ENCODE results near the gene RAD51. TPM values are rescaled to one million over a fixed set of nuclear protein-coding genes. Genes with fewer than 3 reads are reported as not detected.

The RAD51 gene
- total and polyA plus RNA-seq, 2 experiments from 2014 or later = 4.9 to 5.0 TPM

GRCh38 chr15:40714144-40714543 is 19.2 kb downstream of the RAD51 start:
- Histone ChIP-seq H4K20me1 (ENCODE audit: insufficient read depth, poor library complexity, severe bottlenecking) (no peaks in the 10 kb centered on the region), H3K4me3 (no peak overlapping the region), H3K79me2 (no peaks in the 10 kb centered on the region), H3K4me1 (ENCODE audit: insufficient read depth) (no peaks in the 10 kb centered on the region), H3K9me3 (ENCODE audit: low read depth) (no peaks in the 10 kb centered on the region), H3K27ac (no peak overlapping the region), H2AFZ (no peak overlapping the region), H3K27me3 (no peaks in the 10 kb centered on the region), H3K36me3 (replicated peaks; ENCODE audit: insufficient read depth, low read depth) (no peaks in the 10 kb centered on the region), H3K4me2 (no peak overlapping the region), H3K9me2 (replicated peaks; ENCODE audit: insufficient read depth) (no peaks in the 10 kb centered on the region)
- TF ChIP-seq EZH2phosphoT487 (IDR thresholded peaks at IDR 0.05; ENCODE audit: low read depth, severe bottlenecking, unreplicated experiment) = no peak
- TF ChIP-seq EZH2 (IDR thresholded peaks at IDR 0.05; ENCODE audit: borderline replicate concordance) = no peak
- no peak for TF ChIP-seq CTCF (IDR thresholded peaks at IDR 0.05; ENCODE audit: poor library complexity)
- no peak for DNase-seq (ENCODE audit: low spot score)
- 69% methylated on average over 2 of the region's 2 CpGs for WGBS (ENCODE audit: low lambda C conversion rate, missing lambda C conversion rate)

- WGBS (ENCODE audit: low lambda C conversion rate, missing lambda C conversion rate) = 97% methylated on average over 6 of the region's 6 CpGs
- H3K27ac ChIP-seq = no peak overlapping the region
- H3K9me2 ChIP-seq (replicated peaks; ENCODE audit: insufficient read depth) = no peaks in the 10 kb centered on the region
- no peaks in the 10 kb centered on the region for H3K27me3 ChIP-seq
- H3K4me1 ChIP-seq (ENCODE audit: insufficient read depth) = no peaks in the 10 kb centered on the region
- H2AFZ ChIP-seq = no peak overlapping the region
- H3K79me2 ChIP-seq = no peaks in the 10 kb centered on the region
- no peaks in the 10 kb centered on the region for H3K9me3 ChIP-seq (ENCODE audit: low read depth)
- no peak overlapping the region for H3K4me2 ChIP-seq
- no peak overlapping the region for H3K4me3 ChIP-seq
- H3K36me3 ChIP-seq (replicated peaks; ENCODE audit: insufficient read depth, low read depth) = no peaks in the 10 kb centered on the region
- TF ChIP-seq EZH2 (IDR thresholded peaks at IDR 0.05; ENCODE audit: borderline replicate concordance) = no peak
- no peak for TF ChIP-seq EZH2phosphoT487 (IDR thresholded peaks at IDR 0.05; ENCODE audit: low read depth, severe bottlenecking, unreplicated experiment)
- no peak for TF ChIP-seq CTCF (IDR thresholded peaks at IDR 0.05; ENCODE audit: poor library complexity)
- DNase-seq (ENCODE audit: low spot score) = no peak
- no peaks in the 10 kb centered on the region for H4K20me1 ChIP-seq (ENCODE audit: insufficient read depth, poor library complexity, severe bottlenecking)
Measured at GRCh38 chr15:40716165-40716564, 21.2 kb downstream of the RAD51 start.

GRCh38 chr15:40721701-40722100 is 26.7 kb downstream of the RAD51 start:
- Histone ChIP-seq H3K36me3 (replicated peaks; ENCODE audit: insufficient read depth, low read depth) (no peaks in the 10 kb centered on the region), H4K20me1 (ENCODE audit: insufficient read depth, poor library complexity, severe bottlenecking) (no peaks in the 10 kb centered on the region), H2AFZ (no peak overlapping the region), H3K4me1 (ENCODE audit: insufficient read depth) (no peaks in the 10 kb centered on the region), H3K79me2 (no peaks in the 10 kb centered on the region), H3K9me2 (replicated peaks; ENCODE audit: insufficient read depth) (no peaks in the 10 kb centered on the region), H3K27ac (no peak overlapping the region), H3K9me3 (ENCODE audit: low read depth) (no peaks in the 10 kb centered on the region), H3K4me3 (no peak overlapping the region), H3K27me3 (no peaks in the 10 kb centered on the region), H3K4me2 (no peak overlapping the region)
- DNase-seq (ENCODE audit: low spot score) = no peak
- 100% methylated on average over 1 of the region's 1 CpG for WGBS (ENCODE audit: low lambda C conversion rate, missing lambda C conversion rate)
- no peak for TF ChIP-seq EZH2phosphoT487 (IDR thresholded peaks at IDR 0.05; ENCODE audit: low read depth, severe bottlenecking, unreplicated experiment)
- TF ChIP-seq EZH2 (IDR thresholded peaks at IDR 0.05; ENCODE audit: borderline replicate concordance) = no peak
- no peak for TF ChIP-seq CTCF (IDR thresholded peaks at IDR 0.05; ENCODE audit: poor library complexity)

GRCh38 chr15:40722354-40722753 is 27.4 kb downstream of the RAD51 start:
- no peaks in the 10 kb centered on the region for H4K20me1 ChIP-seq (ENCODE audit: insufficient read depth, poor library complexity, severe bottlenecking)
- no peaks in the 10 kb centered on the region for H3K79me2 ChIP-seq
- H3K36me3 ChIP-seq (replicated peaks; ENCODE audit: insufficient read depth, low read depth) = no peaks in the 10 kb centered on the region
- no peaks in the 10 kb centered on the region for H3K9me3 ChIP-seq (ENCODE audit: low read depth)
- WGBS (ENCODE audit: low lambda C conversion rate, missing lambda C conversion rate) = 98% methylated on average over 4 of the region's 4 CpGs
- H3K4me1 ChIP-seq (ENCODE audit: insufficient read depth) = no peaks in the 10 kb centered on the region
- H3K27me3 ChIP-seq = no peaks in the 10 kb centered on the region
- DNase-seq (ENCODE audit: low spot score) = no peak
- H3K9me2 ChIP-seq (replicated peaks; ENCODE audit: insufficient read depth) = no peaks in the 10 kb centered on the region
- H3K4me3 ChIP-seq = no peak overlapping the region
- no peak overlapping the region for H2AFZ ChIP-seq
- H3K27ac ChIP-seq = no peak overlapping the region
- TF ChIP-seq EZH2 (IDR thresholded peaks at IDR 0.05; ENCODE audit: borderline replicate concordance) (no peak), CTCF (IDR thresholded peaks at IDR 0.05; ENCODE audit: poor library complexity) (no peak), EZH2phosphoT487 (IDR thresholded peaks at IDR 0.05; ENCODE audit: low read depth, severe bottlenecking, unreplicated experiment) (no peak)
- no peak overlapping the region for H3K4me2 ChIP-seq
